GM12875 (cell line): ENCODE measurements around the gene KIDINS220.

Experiments used
- H3K4me3 ChIP-seq: one replicate; pipeline ENCODE4 v1.5.1; 2011; ENCODE audit warnings: low read depth, low read length, control low read depth
- CTCF ChIP-seq: IDR thresholded peaks from 2 replicates; pipeline ENCODE4 v1.5.1; 2011; ENCODE audit warnings: low read depth, mild to moderate bottlenecking, control low read depth, inconsistent platforms, low read length, moderate library complexity, borderline replicate concordance; ENCODE audit not compliant: insufficient read depth

Gene KIDINS220

GRCh38 chr2:8685697-8686358, 151.6 kb downstream of the KIDINS220 start:
- H3K4me3 ChIP-seq: peak overlapping the region; percentile 57
- TF ChIP-seq CTCF: peak; percentile 98

- TF ChIP-seq CTCF: no peak
- H3K4me3 ChIP-seq: peak overlapping the region; percentile 57
Measured at GRCh38 chr2:8684878-8685696, 152.3 kb downstream of the KIDINS220 start.

- no peak for TF ChIP-seq CTCF
- H3K4me3 ChIP-seq: no peak overlapping the region
Measured at GRCh38 chr2:8684540-8684877, 152.9 kb downstream of the KIDINS220 start.

- H3K4me3 ChIP-seq: peak overlapping the region; percentile 57
- TF ChIP-seq CTCF: no peak
Measured at GRCh38 chr2:8682719-8683667, 154.4 kb downstream of the KIDINS220 start.

- H3K4me3 ChIP-seq: peak within 1 kb of the TSS; percentile 57
- TF ChIP-seq CTCF: no peak
Measured at GRCh38 chr2:8681786-8682692, 155.4 kb downstream of the KIDINS220 start, which contains the start of gene ID2. Gene ID2, plus strand, starts transcription at chr2:8682056. Its CDS starts 110 bp downstream, at chr2:8682166.
